Astrocyte of the hippocampus (primary cell): ENCODE data around the gene RNF8.
"Not testable (repeated sequence)": the region's sequence is repeated elsewhere in the genome, so short reads cannot be mapped to it uniquely, and the experiment has no call there.

ENCODE experiments used
- DNase-seq: peaks from one replicate; pipeline ENCODE4 v3.0.0; 2011; ENCODE audit warnings: low read depth, low spot score

Gene RNF8

GRCh38 chr6:37396571-37397180, 42.9 kb downstream of the RNF8 start:
- peak; percentile 83 for DNase-seq

- no peak for DNase-seq
Measured at GRCh38 chr6:37399131-37399530, 45.3 kb downstream of the RNF8 start.

GRCh38 chr6:37399795-37400490, 46.2 kb downstream of the RNF8 start:
- DNase-seq: no peak

GRCh38 chr6:37401658-37402057, 47.9 kb downstream of the RNF8 start:
- DNase-seq: not testable (repeated sequence)

GRCh38 chr6:37406726-37407341, 53.1 kb downstream of the RNF8 start:
- no peak for DNase-seq

- DNase-seq: no peak
Measured at GRCh38 chr6:37407948-37408347, 54.2 kb downstream of the RNF8 start.

- DNase-seq: no peak
Measured at GRCh38 chr6:37409501-37409900, 55.7 kb downstream of the RNF8 start.

GRCh38 chr6:37417393-37417792, 63.6 kb downstream of the RNF8 start:
- DNase-seq: no peak

- no peak for DNase-seq
Measured at GRCh38 chr6:37418722-37419121, 64.9 kb downstream of the RNF8 start.

GRCh38 chr6:37426058-37426944, 72.5 kb downstream of the RNF8 start:
- no peak for DNase-seq

- DNase-seq: no peak
Measured at GRCh38 chr6:37426945-37427510, 73.2 kb downstream of the RNF8 start.

GRCh38 chr6:37429352-37429750, 75.6 kb downstream of the RNF8 start:
- no peak for DNase-seq

- DNase-seq: no peak
Measured at GRCh38 chr6:37432590-37432915, 78.8 kb downstream of the RNF8 start.

- DNase-seq: peak; percentile 97
Measured at GRCh38 chr6:37432916-37433656, 79.3 kb downstream of the RNF8 start, which contains the start of gene CMTR1. Gene CMTR1, plus strand, starts transcription at chr6:37433221. Its CDS starts 2,409 bp downstream, at chr6:37435630.

GRCh38 chr6:37433657-37434271, 80.0 kb downstream of the RNF8 start:
- peak; percentile 42 for DNase-seq

- no peak for DNase-seq
Measured at GRCh38 chr6:37435373-37435772, 81.6 kb downstream of the RNF8 start.

GRCh38 chr6:37435816-37436215, 82.0 kb downstream of the RNF8 start:
- DNase-seq: peak; percentile 11

GRCh38 chr6:37438930-37439329, 85.1 kb downstream of the RNF8 start:
- DNase-seq: no peak

GRCh38 chr6:37441651-37442050, 87.9 kb downstream of the RNF8 start:
- peak; percentile 59 for DNase-seq

- no peak for DNase-seq
Measured at GRCh38 chr6:37442416-37443215, 88.8 kb downstream of the RNF8 start.
